GM06990 (cell line): ENCODE results near the gene TUBGCP5.

Source experiments
- DNase-seq: peaks from one replicate; pipeline ENCODE4 v3.0.0-alpha.2; 2011; ENCODE audit not compliant: insufficient read length; ENCODE audit errors: extremely low read depth
- H3K27me3 ChIP-seq: replicated peaks from 2 replicates; pipeline ENCODE4 v1.6.0; 2011; ENCODE audit warnings: low read length; ENCODE audit not compliant: control insufficient read depth, insufficient read depth
- H3K36me3 ChIP-seq: 2 replicates; pipeline ENCODE4 v1.5.1; 2011; ENCODE audit warnings: low read length; ENCODE audit not compliant: control insufficient read depth, insufficient read depth
- H3K4me3 ChIP-seq: replicated peaks from 2 replicates; pipeline ENCODE4 v1.5.1; 2011; ENCODE audit warnings: low read depth, mild to moderate bottlenecking, control low read depth, low read length
- TF ChIP-seq, protein P1 (sequence below): IDR thresholded peaks from 2 replicates; pipeline ENCODE4 v1.5.1; 2011; ENCODE audit warnings: low read length, control low read depth, mild to moderate bottlenecking, inconsistent platforms; ENCODE audit not compliant: insufficient read depth, poor library complexity, severe bottlenecking

TUBGCP5 gene

DNA sequence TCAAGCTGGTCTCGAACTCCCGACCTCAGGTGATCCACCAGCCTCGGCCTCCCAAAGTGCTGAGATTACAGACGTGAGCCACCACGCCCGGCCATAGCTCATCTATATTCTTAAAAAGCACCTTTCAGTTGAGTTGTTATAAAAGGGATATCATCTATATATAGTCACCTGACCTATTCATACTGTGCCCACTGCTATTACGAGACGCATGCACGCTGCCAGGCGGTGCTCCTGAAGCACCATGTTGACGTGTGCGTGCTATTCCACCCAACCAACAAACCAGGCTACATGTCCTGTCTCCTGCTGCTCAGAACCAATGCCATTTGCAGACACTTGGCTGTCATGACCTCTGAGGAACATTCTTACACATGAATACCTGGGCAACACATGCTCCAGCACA, 76.8 kb downstream of the TUBGCP5 start:
- Histone ChIP-seq H3K36me3 (no peaks in the 10 kb centered on the region), H3K27me3 (no peaks in the 10 kb centered on the region), H3K4me3 (no peak overlapping the region)
- DNase-seq = no peak
- TF ChIP-seq, protein P1, sequence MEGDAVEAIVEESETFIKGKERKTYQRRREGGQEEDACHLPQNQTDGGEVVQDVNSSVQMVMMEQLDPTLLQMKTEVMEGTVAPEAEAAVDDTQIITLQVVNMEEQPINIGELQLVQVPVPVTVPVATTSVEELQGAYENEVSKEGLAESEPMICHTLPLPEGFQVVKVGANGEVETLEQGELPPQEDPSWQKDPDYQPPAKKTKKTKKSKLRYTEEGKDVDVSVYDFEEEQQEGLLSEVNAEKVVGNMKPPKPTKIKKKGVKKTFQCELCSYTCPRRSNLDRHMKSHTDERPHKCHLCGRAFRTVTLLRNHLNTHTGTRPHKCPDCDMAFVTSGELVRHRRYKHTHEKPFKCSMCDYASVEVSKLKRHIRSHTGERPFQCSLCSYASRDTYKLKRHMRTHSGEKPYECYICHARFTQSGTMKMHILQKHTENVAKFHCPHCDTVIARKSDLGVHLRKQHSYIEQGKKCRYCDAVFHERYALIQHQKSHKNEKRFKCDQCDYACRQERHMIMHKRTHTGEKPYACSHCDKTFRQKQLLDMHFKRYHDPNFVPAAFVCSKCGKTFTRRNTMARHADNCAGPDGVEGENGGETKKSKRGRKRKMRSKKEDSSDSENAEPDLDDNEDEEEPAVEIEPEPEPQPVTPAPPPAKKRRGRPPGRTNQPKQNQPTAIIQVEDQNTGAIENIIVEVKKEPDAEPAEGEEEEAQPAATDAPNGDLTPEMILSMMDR = no peak

- H3K27me3 ChIP-seq = no peaks in the 10 kb centered on the region
- TF ChIP-seq, protein P1 = no peak
- no peak overlapping the region for H3K4me3 ChIP-seq
- DNase-seq = no peak
- H3K36me3 ChIP-seq = no peaks in the 10 kb centered on the region
Observed at GRCh38 chr15:22961762-22962161, 77.6 kb downstream of the TUBGCP5 start.

DNA sequence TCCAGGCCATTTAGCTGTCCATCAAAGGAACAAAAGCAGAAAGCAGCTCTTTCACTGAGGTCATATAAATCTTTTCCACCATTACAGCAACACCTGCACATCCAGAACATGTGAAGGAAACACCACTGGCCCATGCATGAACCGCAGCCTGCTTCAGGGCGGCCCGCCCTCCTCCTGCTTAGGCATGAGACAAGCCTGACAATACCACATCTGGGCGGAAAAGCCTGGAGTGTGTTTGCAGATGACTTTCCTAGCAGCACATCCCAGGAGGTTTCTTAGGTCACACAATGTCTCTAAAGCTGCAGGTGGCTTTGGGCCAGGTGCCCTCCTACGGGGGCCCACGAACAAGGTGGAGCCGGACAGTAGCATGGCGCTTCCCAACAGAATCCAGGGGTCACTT, 78.8 kb downstream of the TUBGCP5 start:
- TF ChIP-seq, protein P1 = no peak
- H3K27me3 ChIP-seq = no peaks in the 10 kb centered on the region
- no peaks in the 10 kb centered on the region for H3K36me3 ChIP-seq
- no peak overlapping the region for H3K4me3 ChIP-seq
- no peak for DNase-seq

DNA sequence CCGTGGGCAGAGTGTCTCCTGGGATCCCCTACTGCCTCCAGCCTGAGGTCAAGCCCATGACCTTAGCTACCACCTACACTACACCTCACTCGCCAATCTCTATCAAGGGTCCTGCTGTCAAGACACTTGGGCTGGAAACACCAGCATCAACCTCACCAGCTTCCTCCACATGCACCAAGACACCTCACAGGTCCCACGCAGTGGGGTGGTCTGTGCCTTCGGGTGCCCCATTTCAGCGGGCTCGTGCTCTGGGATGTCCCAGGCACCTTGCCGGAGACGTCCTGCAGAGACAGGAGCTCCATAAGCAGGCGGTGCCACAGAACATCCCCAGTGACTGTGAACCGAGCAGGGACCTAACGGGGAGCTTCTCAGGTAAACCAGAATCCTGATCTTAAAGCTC, 79.2 kb downstream of the TUBGCP5 start:
- Histone ChIP-seq H3K36me3 (no peaks in the 10 kb centered on the region), H3K27me3 (no peaks in the 10 kb centered on the region), H3K4me3 (no peak overlapping the region)
- DNase-seq = no peak
- TF ChIP-seq, protein P1 = no peak

DNA sequence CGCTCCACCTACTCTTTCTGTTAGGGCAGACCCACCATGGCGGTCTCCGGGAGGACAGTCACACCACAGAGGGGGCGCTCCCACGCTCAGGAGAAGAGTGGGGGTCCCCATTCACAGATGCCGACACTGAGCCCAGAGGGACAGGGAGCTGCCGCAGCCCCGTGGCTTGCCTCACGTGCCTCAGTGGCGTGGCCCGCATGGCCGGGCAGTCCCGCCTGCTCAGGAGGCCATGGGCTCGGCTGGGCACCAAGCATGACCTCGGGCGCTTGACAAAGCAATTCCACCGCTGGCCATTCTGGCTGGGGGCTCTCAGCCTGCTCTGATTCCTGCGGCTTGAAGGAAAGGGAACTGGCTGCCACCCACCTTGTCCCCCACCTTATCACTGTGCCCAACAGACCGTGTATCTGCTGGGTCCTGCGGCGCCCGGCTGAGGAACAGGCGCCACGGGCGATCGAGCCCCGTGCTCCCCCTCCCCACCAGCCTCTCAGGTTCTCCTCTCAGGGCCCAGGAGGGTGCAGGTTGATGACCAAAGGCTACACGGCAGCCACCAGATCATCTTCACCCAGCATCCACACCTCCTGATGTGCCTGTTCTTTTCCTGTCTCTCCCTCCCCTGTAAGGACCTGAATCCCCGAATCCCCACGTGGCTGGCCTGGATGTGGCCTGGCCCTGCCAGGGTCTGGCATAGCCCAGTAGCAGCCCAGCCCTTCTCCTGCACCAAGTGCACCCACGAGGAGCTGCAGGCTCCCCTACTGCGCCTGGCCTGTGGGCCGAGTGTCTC, 79.9 kb downstream of the TUBGCP5 start:
- TF ChIP-seq, protein P1 = no peak
- no peak for DNase-seq
- H3K4me3 ChIP-seq = no peak overlapping the region

More for the DNA sequence above, 79.9 kb downstream of the TUBGCP5 start:
- no peaks in the 10 kb centered on the region for H3K36me3 ChIP-seq
- no peaks in the 10 kb centered on the region for H3K27me3 ChIP-seq
